CD4-positive, alpha-beta T cell treated with Interleukin-6 for 4 hours (primary cell): Measurements from ENCODE around the gene EFCAB3.
A peak's percentile ranks its signal among the peaks of the same experiment; 100 is the strongest.
"Not testable (repeated sequence)": the region's sequence is repeated elsewhere in the genome, so short reads cannot be mapped to it uniquely, and the experiment has no call there.

Source experiments
- DNase-seq: peaks from one replicate; pipeline ENCODE4 v3.0.0-alpha.2; 2020; ENCODE audit warnings: mixed read lengths

EFCAB3 gene

GRCh38 chr17:62380253-62380652 lies at the start of gene EFCAB3:
EFCAB3 (plus strand) TSS chr17:62380553; CDS start chr17:62382980, 2,427 bp downstream.
- no peak for DNase-seq

- DNase-seq: no peak
Observed at GRCh38 chr17:62336527-62336926, 43.8 kb upstream of the EFCAB3 start.

- no peak for DNase-seq
Observed at GRCh38 chr17:62343764-62344270, 36.5 kb upstream of the EFCAB3 start.

GRCh38 chr17:62351176-62351575 lies 29.2 kb upstream of the EFCAB3 start:
- no peak for DNase-seq

- DNase-seq: no peak
Observed at GRCh38 chr17:62366191-62366590, 14.2 kb upstream of the EFCAB3 start.

- no peak for DNase-seq
Observed at GRCh38 chr17:62381561-62381960, 1.2 kb downstream of the EFCAB3 start.

- no peak for DNase-seq
Observed at GRCh38 chr17:62388856-62389255, 8.5 kb downstream of the EFCAB3 start.

GRCh38 chr17:62392908-62393307 lies 12.6 kb downstream of the EFCAB3 start:
- no peak for DNase-seq

GRCh38 chr17:62398891-62399290 lies 18.5 kb downstream of the EFCAB3 start:
- no peak for DNase-seq

GRCh38 chr17:62405451-62405850 lies 25.1 kb downstream of the EFCAB3 start:
- no peak for DNase-seq

- not testable (repeated sequence) for DNase-seq
Observed at GRCh38 chr17:62413090-62413489, 32.7 kb downstream of the EFCAB3 start.

- DNase-seq: peak; percentile 83
Observed at GRCh38 chr17:62423647-62424461, 43.5 kb downstream of the EFCAB3 start, which contains the start of gene METTL2A. METTL2A (plus strand) TSS chr17:62423897; CDS start chr17:62423903, 6 bp downstream.

GRCh38 chr17:62426214-62426613 lies 45.9 kb downstream of the EFCAB3 start:
- not testable (repeated sequence) for DNase-seq

GRCh38 chr17:62435251-62435650 lies 54.9 kb downstream of the EFCAB3 start:
- not testable (repeated sequence) for DNase-seq

- not testable (repeated sequence) for DNase-seq
Observed at GRCh38 chr17:62441181-62441580, 60.8 kb downstream of the EFCAB3 start.

GRCh38 chr17:62444063-62444462 lies 63.7 kb downstream of the EFCAB3 start:
- DNase-seq: no peak

GRCh38 chr17:62445791-62446190 lies 65.4 kb downstream of the EFCAB3 start:
- DNase-seq: not testable (repeated sequence)

- DNase-seq: not testable (repeated sequence)
Observed at GRCh38 chr17:62452195-62452594, 71.8 kb downstream of the EFCAB3 start.

GRCh38 chr17:62453041-62453440 lies 72.7 kb downstream of the EFCAB3 start:
- not testable (repeated sequence) for DNase-seq

GRCh38 chr17:62453656-62454055 lies 73.3 kb downstream of the EFCAB3 start:
- not testable (repeated sequence) for DNase-seq

- DNase-seq: not testable (repeated sequence)
Observed at GRCh38 chr17:62454111-62454510, 73.8 kb downstream of the EFCAB3 start.

- no peak for DNase-seq
Observed at GRCh38 chr17:62456016-62456415, 75.7 kb downstream of the EFCAB3 start.

GRCh38 chr17:62458483-62458882 lies 78.1 kb downstream of the EFCAB3 start:
- not testable (repeated sequence) for DNase-seq

- not testable (repeated sequence) for DNase-seq
Observed at GRCh38 chr17:62464422-62464821, 84.1 kb downstream of the EFCAB3 start.
